WTC11 (cell line): ENCODE data around the gene MIGA2. TPM values are rescaled to one million over a fixed set of nuclear protein-coding genes. Genes with fewer than 3 reads are reported as not detected.

Experiments used
- ATAC-seq: fragments of 200-7000 bp; cut with Tn5 transposase; 2 replicates; pipeline ENCODE4 v1.10.0; 2021; ENCODE audit warnings: mild to moderate bottlenecking, moderate library complexity
- CTCF ChIA-PET: fragments of 300-600 bp; sonication (Branson Sonifier 250); formaldehyde crosslinking; loops from one replicate; lab custom pipeline; 2021; ENCODE audit warnings: antibody characterized with exemption; lab: Charles Lee
- POLR2A ChIA-PET: fragments of 350-600 bp; sonication (Branson Sonifier 250); formaldehyde crosslinking; loops from one replicate; lab custom pipeline; 2021; ENCODE audit warnings: antibody characterized with exemption; lab: Charles Lee
- DNase-seq: peaks from one replicate; pipeline ENCODE4 v3.0.0; 2021; ENCODE audit warnings: low spot score
- H3K27ac Mint-ChIP-seq: 2 replicates; pipeline ENCODE4 v1.8.0; 2021; ENCODE audit warnings: mixed read lengths
- H3K27me3 Mint-ChIP-seq: 2 replicates; pipeline ENCODE4 v1.8.0; 2021; ENCODE audit warnings: low read depth, mild to moderate bottlenecking, moderate library complexity, mixed read lengths
- H3K36me3 Mint-ChIP-seq: 2 replicates; pipeline ENCODE4 v1.8.0; 2021; ENCODE audit warnings: mixed read lengths
- H3K4me1 Mint-ChIP-seq: 2 replicates; pipeline ENCODE4 v1.8.0; 2022; ENCODE audit warnings: mixed read lengths
- H3K4me3 Mint-ChIP-seq: 2 replicates; pipeline ENCODE4 v1.8.0; 2021; ENCODE audit warnings: mild to moderate bottlenecking, moderate library complexity, mixed read lengths
- H3K9me3 Mint-ChIP-seq: 2 replicates; pipeline ENCODE4 v1.8.0; 2021; ENCODE audit warnings: mixed read lengths
- ATF1 ChIP-seq: sonication (generic); formaldehyde crosslinking; IDR thresholded peaks from 2 replicates; pipeline ENCODE4 v1.8.1; 2023; ENCODE audit warnings: mild to moderate bottlenecking, moderate library complexity, missing genetic modification reagents
- CREM ChIP-seq: sonication (generic); formaldehyde crosslinking; IDR thresholded peaks from 2 replicates; pipeline ENCODE4 v1.8.1; 2022; ENCODE audit warnings: mild to moderate bottlenecking, missing genetic modification reagents, moderate library complexity
- FOXP1 ChIP-seq: sonication (generic); formaldehyde crosslinking; IDR thresholded peaks from 2 replicates; pipeline ENCODE4 v1.8.0; 2022; ENCODE audit warnings: missing genetic modification reagents, mild to moderate bottlenecking, moderate library complexity, borderline replicate concordance
- GRHL2 ChIP-seq: fragments of 250-450 bp; sonication (Bioruptor Pico); IDR thresholded peaks from 2 replicates; pipeline ENCODE4 v1.8.0; 2022; ENCODE audit warnings: mild to moderate bottlenecking, moderate library complexity; ENCODE audit not compliant: insufficient replicate concordance, severe bottlenecking
- NFE2L1 ChIP-seq: sonication (generic); formaldehyde crosslinking; IDR thresholded peaks from 2 replicates; pipeline ENCODE4 v1.8.1; 2023; ENCODE audit warnings: missing genetic modification reagents
- OVOL2 ChIP-seq: fragments of 250-450 bp; sonication (Bioruptor Pico); IDR thresholded peaks from 2 replicates; pipeline ENCODE4 v1.9.0; 2021; ENCODE audit warnings: mild to moderate bottlenecking, borderline replicate concordance
- RELA ChIP-seq: sonication (generic); formaldehyde crosslinking; IDR thresholded peaks from 2 replicates; pipeline ENCODE4 v1.8.1; 2022; ENCODE audit warnings: missing genetic modification reagents, mild to moderate bottlenecking, borderline replicate concordance
- TCF7 ChIP-seq: sonication (generic); formaldehyde crosslinking; IDR thresholded peaks from 2 replicates; pipeline ENCODE4 v1.8.0; 2022; ENCODE audit warnings: mild to moderate bottlenecking, low read depth, missing genetic modification reagents, moderate library complexity
- TEAD1 ChIP-seq: sonication (generic); formaldehyde crosslinking; IDR thresholded peaks from 2 replicates; pipeline ENCODE4 v1.8.0; 2022; ENCODE audit warnings: mild to moderate bottlenecking, missing genetic modification reagents
- ZNF263 ChIP-seq: sonication (generic); formaldehyde crosslinking; IDR thresholded peaks from 2 replicates; pipeline ENCODE4 v1.8.1; 2022; ENCODE audit warnings: low read depth, mild to moderate bottlenecking, moderate library complexity, missing genetic modification reagents
- total RNA-seq: library from RNA; stranded (reverse); gene quantifications from 3 replicates; pipeline ENCODE4 v1.2.3, GENCODE V29; 2021
- TF ChIP-seq, protein P1 (sequence below): fragments of 250-450 bp; sonication (Bioruptor Pico); IDR thresholded peaks from 2 replicates; pipeline ENCODE4 v1.9.0; 2021; ENCODE audit warnings: moderate library complexity, mild to moderate bottlenecking, inconsistent platforms, borderline replicate concordance
- TF ChIP-seq, protein P2 (sequence below): sonication (generic); formaldehyde crosslinking; IDR thresholded peaks from 2 replicates; pipeline ENCODE4 v1.8.0; 2022; ENCODE audit warnings: mild to moderate bottlenecking, missing genetic modification reagents
- TF ChIP-seq, protein P3 (sequence below): sonication (generic); formaldehyde crosslinking; IDR thresholded peaks from 2 replicates; pipeline ENCODE4 v1.8.1; 2022; ENCODE audit warnings: mild to moderate bottlenecking, missing genetic modification reagents, moderate library complexity, borderline replicate concordance
- TF ChIP-seq, protein P4 (sequence below): sonication (generic); formaldehyde crosslinking; IDR thresholded peaks from 2 replicates; pipeline ENCODE4 v1.8.1; 2023; ENCODE audit warnings: mild to moderate bottlenecking, moderate library complexity, missing genetic modification reagents
- TF ChIP-seq, protein P5 (sequence below): sonication (generic); formaldehyde crosslinking; IDR thresholded peaks from 2 replicates; pipeline ENCODE4 v1.8.1; 2022; ENCODE audit warnings: low read depth, mild to moderate bottlenecking, moderate library complexity, missing genetic modification reagents, borderline replicate concordance
- TF ChIP-seq, protein P6 (sequence below): sonication (generic); formaldehyde crosslinking; IDR thresholded peaks from 2 replicates; pipeline ENCODE4 v1.8.0; 2022; ENCODE audit warnings: mild to moderate bottlenecking, missing genetic modification reagents

Gene MIGA2
- total RNA-seq, 1 experiment from 2014 or later: 61.7 TPM

DNA sequence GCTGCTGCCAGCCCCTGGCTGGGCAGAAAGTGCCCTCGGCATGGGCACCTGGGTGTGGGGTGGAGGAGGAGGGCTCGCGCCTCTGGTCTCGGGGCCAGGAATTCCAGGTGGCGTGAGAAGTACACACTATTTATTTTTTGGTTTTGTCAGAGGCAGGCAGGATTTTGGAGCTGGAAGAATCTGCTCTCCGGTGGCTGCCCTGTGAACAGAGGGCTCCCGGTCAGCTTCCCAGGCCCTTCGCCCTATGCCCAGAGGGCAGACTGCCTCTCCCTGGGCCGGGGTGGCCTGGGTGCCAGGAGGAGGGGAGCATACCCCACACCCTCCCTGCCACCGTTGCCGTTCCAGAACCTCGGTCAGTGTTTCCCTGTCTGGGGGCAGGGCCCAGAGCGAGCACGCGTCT is 52.8 kb downstream of the MIGA2 start:
- DNase-seq (no peak), ATAC-seq (no peak)
- Mint-ChIP-seq H3K27ac (no peak overlapping the region), H3K27me3 (no peaks in the 10 kb centered on the region), H3K4me3 (no peak overlapping the region), H3K4me1 (no peaks in the 10 kb centered on the region), H3K36me3 (peaks cover 20% of the 10 kb centered on the region; the same call in 1 of the 2 replicates), H3K9me3 (no peaks in the 10 kb centered on the region)
- CTCF ChIA-PET: interaction anchor here (0.6 kb wide), 1 partner anchor 61 kb away, joined by 3 read pairs; the partner anchor contains the start of gene SH3GLB2
- POLR2A ChIA-PET: no interaction called here
- TF ChIP-seq, protein P1, sequence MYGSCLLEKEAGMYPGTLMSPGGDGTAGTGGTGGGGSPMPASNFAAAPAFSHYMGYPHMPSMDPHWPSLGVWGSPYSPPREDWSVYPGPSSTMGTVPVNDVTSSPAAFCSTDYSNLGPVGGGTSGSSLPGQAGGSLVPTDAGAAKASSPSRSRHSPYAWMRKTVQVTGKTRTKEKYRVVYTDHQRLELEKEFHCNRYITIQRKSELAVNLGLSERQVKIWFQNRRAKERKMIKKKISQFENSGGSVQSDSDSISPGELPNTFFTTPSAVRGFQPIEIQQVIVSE: no peak
- TF ChIP-seq, protein P2, sequence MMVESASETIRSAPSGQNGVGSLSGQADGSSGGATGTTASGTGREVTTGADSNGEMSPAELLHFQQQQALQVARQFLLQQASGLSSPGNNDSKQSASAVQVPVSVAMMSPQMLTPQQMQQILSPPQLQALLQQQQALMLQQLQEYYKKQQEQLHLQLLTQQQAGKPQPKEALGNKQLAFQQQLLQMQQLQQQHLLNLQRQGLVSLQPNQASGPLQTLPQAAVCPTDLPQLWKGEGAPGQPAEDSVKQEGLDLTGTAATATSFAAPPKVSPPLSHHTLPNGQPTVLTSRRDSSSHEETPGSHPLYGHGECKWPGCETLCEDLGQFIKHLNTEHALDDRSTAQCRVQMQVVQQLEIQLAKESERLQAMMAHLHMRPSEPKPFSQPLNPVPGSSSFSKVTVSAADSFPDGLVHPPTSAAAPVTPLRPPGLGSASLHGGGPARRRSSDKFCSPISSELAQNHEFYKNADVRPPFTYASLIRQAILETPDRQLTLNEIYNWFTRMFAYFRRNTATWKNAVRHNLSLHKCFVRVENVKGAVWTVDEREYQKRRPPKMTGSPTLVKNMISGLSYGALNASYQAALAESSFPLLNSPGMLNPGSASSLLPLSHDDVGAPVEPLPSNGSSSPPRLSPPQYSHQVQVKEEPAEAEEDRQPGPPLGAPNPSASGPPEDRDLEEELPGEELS (CRISPR knock-in tag): no peak
- TF ChIP-seq ATF1 (CRISPR knock-in tag) (no peak), RELA (CRISPR knock-in tag) (no peak), FOXP1 (CRISPR knock-in tag) (no peak), TCF7 (CRISPR knock-in tag) (no peak)

DNA sequence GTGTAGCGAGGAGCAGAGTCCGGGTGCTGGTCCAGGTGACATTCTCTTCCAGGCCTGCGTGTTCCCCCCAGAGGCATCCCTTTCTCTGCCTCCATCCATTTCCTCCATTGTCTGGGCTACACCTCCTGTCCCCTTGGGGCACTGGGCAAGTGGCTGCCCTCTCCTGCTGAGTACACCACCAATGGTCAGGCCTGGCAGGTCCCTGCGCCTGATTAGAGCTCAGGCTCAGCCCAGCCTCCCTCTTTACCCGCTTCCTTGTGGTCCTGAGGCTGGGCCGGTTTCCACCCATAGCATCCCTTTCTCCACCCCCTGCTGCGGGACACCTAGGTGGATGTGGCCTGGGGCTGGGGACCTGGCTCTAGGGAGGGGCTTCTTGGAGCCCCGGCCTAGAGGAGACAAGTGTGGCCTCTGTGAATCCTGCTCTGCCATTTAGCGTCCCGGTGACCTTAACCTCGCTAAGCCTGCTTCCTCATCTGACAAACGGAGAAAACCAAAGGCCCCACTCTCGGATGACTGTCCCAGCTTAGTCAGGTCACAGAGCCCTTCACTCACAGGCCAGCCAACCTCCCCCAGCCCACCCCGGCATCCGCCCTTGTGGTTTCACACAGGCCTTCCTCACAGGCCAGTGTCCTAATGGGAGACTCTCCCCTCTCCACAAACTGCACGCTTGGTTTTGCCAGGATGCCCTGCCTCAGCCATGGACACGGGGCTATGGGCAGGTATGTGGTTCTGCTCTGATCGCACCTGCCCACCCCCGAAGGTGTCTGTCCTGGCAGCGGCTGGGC is 57.4 kb downstream of the MIGA2 start:
- Mint-ChIP-seq H3K9me3 (no peaks in the 10 kb centered on the region), H3K27ac (peak overlapping the region; percentile 74; the same call in 1 of the 2 replicates), H3K4me1 (no peaks in the 10 kb centered on the region), H3K4me3 (no peak overlapping the region), H3K36me3 (peaks cover 8% of the 10 kb centered on the region; the same call in 1 of the 2 replicates)
- DNase-seq: no peak
- no peak for ATAC-seq
- ChIA-PET CTCF (no interaction called here), POLR2A (no interaction called here)
- TF ChIP-seq, protein P3, sequence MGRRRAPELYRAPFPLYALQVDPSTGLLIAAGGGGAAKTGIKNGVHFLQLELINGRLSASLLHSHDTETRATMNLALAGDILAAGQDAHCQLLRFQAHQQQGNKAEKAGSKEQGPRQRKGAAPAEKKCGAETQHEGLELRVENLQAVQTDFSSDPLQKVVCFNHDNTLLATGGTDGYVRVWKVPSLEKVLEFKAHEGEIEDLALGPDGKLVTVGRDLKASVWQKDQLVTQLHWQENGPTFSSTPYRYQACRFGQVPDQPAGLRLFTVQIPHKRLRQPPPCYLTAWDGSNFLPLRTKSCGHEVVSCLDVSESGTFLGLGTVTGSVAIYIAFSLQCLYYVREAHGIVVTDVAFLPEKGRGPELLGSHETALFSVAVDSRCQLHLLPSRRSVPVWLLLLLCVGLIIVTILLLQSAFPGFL (CRISPR knock-in tag): no peak
- TF ChIP-seq GRHL2 (CRISPR knock-in tag) (no peak), NFE2L1 (no peak), ZNF263 (CRISPR knock-in tag) (no peak), CREM (CRISPR knock-in tag) (no peak)
- TF ChIP-seq, protein P4, sequence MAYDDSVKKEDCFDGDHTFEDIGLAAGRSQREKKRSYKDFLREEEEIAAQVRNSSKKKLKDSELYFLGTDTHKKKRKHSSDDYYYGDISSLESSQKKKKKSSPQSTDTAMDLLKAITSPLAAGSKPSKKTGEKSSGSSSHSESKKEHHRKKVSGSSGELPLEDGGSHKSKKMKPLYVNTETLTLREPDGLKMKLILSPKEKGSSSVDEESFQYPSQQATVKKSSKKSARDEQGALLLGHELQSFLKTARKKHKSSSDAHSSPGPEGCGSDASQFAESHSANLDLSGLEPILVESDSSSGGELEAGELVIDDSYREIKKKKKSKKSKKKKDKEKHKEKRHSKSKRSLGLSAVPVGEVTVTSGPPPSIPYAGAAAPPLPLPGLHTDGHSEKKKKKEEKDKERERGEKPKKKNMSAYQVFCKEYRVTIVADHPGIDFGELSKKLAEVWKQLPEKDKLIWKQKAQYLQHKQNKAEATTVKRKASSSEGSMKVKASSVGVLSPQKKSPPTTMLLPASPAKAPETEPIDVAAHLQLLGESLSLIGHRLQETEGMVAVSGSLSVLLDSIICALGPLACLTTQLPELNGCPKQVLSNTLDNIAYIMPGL (CRISPR knock-in tag): no peak
- TF ChIP-seq, all 79 proteins: peak for 0
- no peaks in the 10 kb centered on the region for H3K27me3 Mint-ChIP-seq

DNA sequence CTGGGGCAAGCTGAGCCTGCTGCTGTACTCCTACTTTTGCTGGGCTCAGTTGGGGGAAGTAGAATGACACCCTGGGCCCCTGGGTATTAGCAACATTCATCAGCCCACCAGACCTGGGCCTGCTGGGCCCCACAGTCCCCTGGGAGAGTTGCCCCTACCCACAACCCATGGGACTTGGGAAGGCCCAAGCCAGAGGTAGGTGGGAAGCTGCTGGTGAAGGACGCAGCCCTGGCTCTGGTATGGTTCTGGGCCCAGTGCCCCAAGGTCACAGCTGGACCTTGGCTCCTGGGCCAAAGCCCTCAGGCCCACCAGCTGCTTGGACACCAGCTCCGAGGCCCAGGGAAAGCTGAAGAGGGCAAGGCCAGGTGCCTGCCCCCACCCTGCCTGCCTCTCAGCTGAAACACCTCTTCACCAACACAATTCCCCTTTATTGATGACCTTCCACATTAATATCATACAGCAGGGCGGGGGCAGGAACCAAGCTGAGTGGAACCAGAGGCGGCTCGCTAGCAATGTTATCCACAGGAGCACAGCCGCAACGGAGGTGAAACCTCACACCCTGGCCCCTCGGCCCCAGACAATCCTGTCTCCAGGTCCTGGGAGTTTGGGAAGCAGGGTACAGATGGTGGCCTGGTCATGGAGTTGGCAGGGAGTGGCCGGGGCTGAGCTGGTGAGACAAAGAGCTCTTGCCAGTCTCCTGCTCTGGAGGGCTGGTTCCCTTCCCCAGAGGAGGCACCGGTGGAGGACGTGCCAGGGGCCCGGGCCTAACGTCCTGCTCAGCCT is 58.2 kb downstream of the MIGA2 start:
- Mint-ChIP-seq H3K4me1 (no peaks in the 10 kb centered on the region), H3K27me3 (no peaks in the 10 kb centered on the region), H3K4me3 (no peak overlapping the region), H3K36me3 (peaks cover 7% of the 10 kb centered on the region; the same call in 1 of the 2 replicates), H3K27ac (no peak overlapping the region), H3K9me3 (no peaks in the 10 kb centered on the region)
- ATAC-seq: no peak
- ChIA-PET POLR2A (no interaction called here), CTCF (interaction anchor here (0.8 to 1.3 kb wide), 2 partner anchors 8 to 47 kb away, joined by 4 read pairs; no protein-coding TSS in a partner anchor)
- no peak for DNase-seq
- no peak for TF ChIP-seq RELA (CRISPR knock-in tag)
- no peak for TF ChIP-seq TEAD1 (CRISPR knock-in tag)
- TF ChIP-seq TCF7 (CRISPR knock-in tag): no peak
- TF ChIP-seq, protein P5, sequence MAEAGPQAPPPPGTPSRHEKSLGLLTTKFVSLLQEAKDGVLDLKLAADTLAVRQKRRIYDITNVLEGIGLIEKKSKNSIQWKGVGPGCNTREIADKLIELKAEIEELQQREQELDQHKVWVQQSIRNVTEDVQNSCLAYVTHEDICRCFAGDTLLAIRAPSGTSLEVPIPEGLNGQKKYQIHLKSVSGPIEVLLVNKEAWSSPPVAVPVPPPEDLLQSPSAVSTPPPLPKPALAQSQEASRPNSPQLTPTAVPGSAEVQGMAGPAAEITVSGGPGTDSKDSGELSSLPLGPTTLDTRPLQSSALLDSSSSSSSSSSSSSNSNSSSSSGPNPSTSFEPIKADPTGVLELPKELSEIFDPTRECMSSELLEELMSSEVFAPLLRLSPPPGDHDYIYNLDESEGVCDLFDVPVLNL (CRISPR knock-in tag): no peak
- TF ChIP-seq OVOL2: no peak
- TF ChIP-seq, protein P2 (CRISPR knock-in tag): no peak
- TF ChIP-seq, protein P6, sequence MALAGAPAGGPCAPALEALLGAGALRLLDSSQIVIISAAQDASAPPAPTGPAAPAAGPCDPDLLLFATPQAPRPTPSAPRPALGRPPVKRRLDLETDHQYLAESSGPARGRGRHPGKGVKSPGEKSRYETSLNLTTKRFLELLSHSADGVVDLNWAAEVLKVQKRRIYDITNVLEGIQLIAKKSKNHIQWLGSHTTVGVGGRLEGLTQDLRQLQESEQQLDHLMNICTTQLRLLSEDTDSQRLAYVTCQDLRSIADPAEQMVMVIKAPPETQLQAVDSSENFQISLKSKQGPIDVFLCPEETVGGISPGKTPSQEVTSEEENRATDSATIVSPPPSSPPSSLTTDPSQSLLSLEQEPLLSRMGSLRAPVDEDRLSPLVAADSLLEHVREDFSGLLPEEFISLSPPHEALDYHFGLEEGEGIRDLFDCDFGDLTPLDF (CRISPR knock-in tag): no peak
